ENCODE measurements around the gene MMP20. TPM values are rescaled to one million over a fixed set of nuclear protein-coding genes. Genes with fewer than 3 reads are reported as not detected.

Gene MMP20
- polyA plus RNA-seq, 2 of the 4 experiments (the other 2 are of a cell fraction), result not detected

DNA sequence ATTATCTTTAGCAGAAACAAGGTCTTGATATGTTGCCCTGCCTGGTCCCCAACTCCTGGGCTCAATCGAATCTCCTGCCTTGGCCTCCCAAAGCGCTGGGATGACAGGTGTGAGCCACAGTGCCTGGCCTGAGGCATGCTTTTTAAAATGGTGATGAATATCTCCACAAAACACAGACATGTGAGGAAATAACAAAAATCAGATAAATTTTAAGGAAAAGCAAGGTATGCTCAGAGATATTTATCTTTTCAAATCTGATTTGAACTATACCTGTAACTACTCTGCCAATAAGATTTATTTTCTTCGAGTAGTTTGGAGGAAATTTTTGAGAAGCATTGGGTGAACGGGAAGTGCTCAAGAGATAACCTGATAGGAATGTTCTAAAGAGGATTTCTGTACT, 35.9 kb upstream of the MMP20 start:
- no peak for FAIRE-seq
- DNase-seq (ENCODE audit: low read depth in 1 of 2, low spot score in 1 of 2), result no peak
- CTCF ChIA-PET, result no interaction called here
- TF ChIP-seq HOXA7 (CRISPR knock-in tag; IDR thresholded peaks at IDR 0.05), result no peak
- TF ChIP-seq RNF2 (IDR thresholded peaks at IDR 0.05; ENCODE audit: borderline replicate concordance, low read depth), result no peak
- no peak for TF ChIP-seq CHD2 (IDR thresholded peaks at IDR 0.05; ENCODE audit: low read length, partially characterized antibody)
- no peak for TF ChIP-seq CHD4 (IDR thresholded peaks at IDR 0.05; ENCODE audit: borderline replicate concordance)
- TF ChIP-seq KDM5A (IDR thresholded peaks at IDR 0.05), result no peak
- TF ChIP-seq BHLHE40 (IDR thresholded peaks at IDR 0.05; ENCODE audit: low read depth, low read length), result no peak
- no peak for TF ChIP-seq ZNF302 (CRISPR knock-in tag; IDR thresholded peaks at IDR 0.05)
- Histone ChIP-seq H3K4me1 (no peaks in the 10 kb centered on the region), H3K4me2 (no peak overlapping the region), H3K9me3 (no peaks in the 10 kb centered on the region), H3K4me3 (no peak overlapping the region), H3K27ac (no peak overlapping the region)
- WGBS (ENCODE audit: missing lambda C conversion rate), result 80% methylated on average over 4 of the region's 4 CpGs
- POLR2A ChIA-PET, result no interaction called here
- ATAC-seq, result no peak

DNA sequence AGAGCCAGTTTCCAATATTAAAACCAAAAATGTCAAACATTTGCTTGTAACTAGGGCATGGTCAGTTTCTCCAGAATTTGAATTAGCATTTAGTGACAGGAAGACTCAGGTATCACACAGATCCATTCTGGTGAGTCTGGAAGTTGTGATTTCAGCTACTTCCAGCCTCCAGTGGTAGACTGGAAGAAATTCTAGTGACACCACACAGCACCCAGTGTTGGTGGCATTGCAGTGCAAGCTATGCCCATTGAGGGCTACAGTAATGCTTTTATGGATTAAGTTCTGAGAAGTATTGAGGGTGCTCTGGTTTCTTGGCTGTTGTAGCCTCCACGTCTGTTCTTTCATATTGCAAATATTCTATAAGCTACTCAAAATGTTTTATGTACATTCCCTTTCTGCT, 31.4 kb upstream of the MMP20 start:
- WGBS (ENCODE audit: missing lambda C conversion rate), result 53% methylated on average over 1 of the region's 1 CpG
- ATAC-seq, result no peak
- Histone ChIP-seq H3K27ac (no peak overlapping the region), H3K4me3 (no peak overlapping the region), H3K4me1 (no peaks in the 10 kb centered on the region), H3K4me2 (no peak overlapping the region), H3K9me3 (no peaks in the 10 kb centered on the region)
- ChIA-PET POLR2A (no interaction called here), CTCF (interaction anchor here (1.6 kb wide), 1 partner anchor 44 kb away, joined by 5 read pairs; no protein-coding TSS in a partner anchor)
- TF ChIP-seq GATA3 (IDR thresholded peaks at IDR 0.05; ENCODE audit: borderline replicate concordance), result no peak
- TF ChIP-seq NPAS2 (CRISPR knock-in tag; IDR thresholded peaks at IDR 0.05; ENCODE audit: borderline replicate concordance), result no peak
- TF ChIP-seq, protein P1, sequence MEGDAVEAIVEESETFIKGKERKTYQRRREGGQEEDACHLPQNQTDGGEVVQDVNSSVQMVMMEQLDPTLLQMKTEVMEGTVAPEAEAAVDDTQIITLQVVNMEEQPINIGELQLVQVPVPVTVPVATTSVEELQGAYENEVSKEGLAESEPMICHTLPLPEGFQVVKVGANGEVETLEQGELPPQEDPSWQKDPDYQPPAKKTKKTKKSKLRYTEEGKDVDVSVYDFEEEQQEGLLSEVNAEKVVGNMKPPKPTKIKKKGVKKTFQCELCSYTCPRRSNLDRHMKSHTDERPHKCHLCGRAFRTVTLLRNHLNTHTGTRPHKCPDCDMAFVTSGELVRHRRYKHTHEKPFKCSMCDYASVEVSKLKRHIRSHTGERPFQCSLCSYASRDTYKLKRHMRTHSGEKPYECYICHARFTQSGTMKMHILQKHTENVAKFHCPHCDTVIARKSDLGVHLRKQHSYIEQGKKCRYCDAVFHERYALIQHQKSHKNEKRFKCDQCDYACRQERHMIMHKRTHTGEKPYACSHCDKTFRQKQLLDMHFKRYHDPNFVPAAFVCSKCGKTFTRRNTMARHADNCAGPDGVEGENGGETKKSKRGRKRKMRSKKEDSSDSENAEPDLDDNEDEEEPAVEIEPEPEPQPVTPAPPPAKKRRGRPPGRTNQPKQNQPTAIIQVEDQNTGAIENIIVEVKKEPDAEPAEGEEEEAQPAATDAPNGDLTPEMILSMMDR (IDR thresholded peaks at IDR 0.05), result no peak
- TF ChIP-seq EHF (CRISPR knock-in tag; IDR thresholded peaks at IDR 0.05), result no peak
- no peak for TF ChIP-seq MAFK (IDR thresholded peaks at IDR 0.05; ENCODE audit: partially characterized antibody)
- TF ChIP-seq, protein P2, sequence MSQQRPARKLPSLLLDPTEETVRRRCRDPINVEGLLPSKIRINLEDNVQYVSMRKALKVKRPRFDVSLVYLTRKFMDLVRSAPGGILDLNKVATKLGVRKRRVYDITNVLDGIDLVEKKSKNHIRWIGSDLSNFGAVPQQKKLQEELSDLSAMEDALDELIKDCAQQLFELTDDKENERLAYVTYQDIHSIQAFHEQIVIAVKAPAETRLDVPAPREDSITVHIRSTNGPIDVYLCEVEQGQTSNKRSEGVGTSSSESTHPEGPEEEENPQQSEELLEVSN (IDR thresholded peaks at IDR 0.05; ENCODE audit: borderline replicate concordance, low read depth), result no peak
- TF ChIP-seq EP300 (IDR thresholded peaks at IDR 0.05), result no peak
- no peak for TF ChIP-seq EHMT2 (IDR thresholded peaks at IDR 0.05; ENCODE audit: low read depth)
- no peak for TF ChIP-seq KDM5A (IDR thresholded peaks at IDR 0.05)
- TF ChIP-seq ZNF302 (CRISPR knock-in tag; IDR thresholded peaks at IDR 0.05), result no peak
- no peak for DNase-seq (ENCODE audit: low read depth in 1 of 2, low spot score in 1 of 2)
- FAIRE-seq, result no peak

DNA sequence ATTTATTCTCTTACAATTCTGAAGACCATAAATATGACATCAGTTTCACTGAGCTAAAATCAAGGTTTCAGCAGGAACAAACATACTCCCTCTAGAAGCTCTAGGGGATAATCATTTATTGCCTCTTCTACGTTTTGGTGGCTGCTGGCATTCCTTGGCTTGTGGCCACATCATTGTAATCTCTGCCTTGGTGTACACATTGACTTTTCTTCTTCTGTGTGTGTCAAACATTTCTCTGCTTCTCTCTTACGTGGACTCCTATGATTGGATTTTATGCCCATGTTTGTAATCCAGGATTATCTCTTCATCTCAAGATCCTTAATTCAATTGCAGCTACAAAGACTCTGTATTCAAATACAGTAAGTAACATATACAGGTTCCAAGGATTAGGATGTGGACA, 30.4 kb upstream of the MMP20 start:
- ATAC-seq, result no peak
- ChIA-PET CTCF (interaction anchor here (1.7 kb wide), 1 partner anchor 11 kb away, joined by 8 read pairs; no protein-coding TSS in a partner anchor), POLR2A (no interaction called here)
- no peak for DNase-seq (ENCODE audit: low read depth in 1 of 2, low spot score in 1 of 2)
- Histone ChIP-seq H3K4me2 (no peak overlapping the region), H3K4me1 (no peaks in the 10 kb centered on the region), H3K27ac (no peak overlapping the region), H3K4me3 (no peak overlapping the region), H3K9me3 (no peaks in the 10 kb centered on the region)
- TF ChIP-seq RARB (CRISPR knock-in tag; IDR thresholded peaks at IDR 0.05), result no peak
- no peak for TF ChIP-seq NFE2L2 (conservative IDR thresholded peaks at IDR 0.05; ENCODE audit: low read length)
- TF ChIP-seq EHF (CRISPR knock-in tag; IDR thresholded peaks at IDR 0.05), result no peak
- TF ChIP-seq RAD21 (conservative IDR thresholded peaks at IDR 0.05 in 1 of 2, IDR thresholded peaks at IDR 0.05 in 1 of 2), result no peak
- no peak for TF ChIP-seq MAFK (IDR thresholded peaks at IDR 0.05; ENCODE audit: partially characterized antibody)
- no peak for TF ChIP-seq RCOR1 (IDR thresholded peaks at IDR 0.05; ENCODE audit: low read depth, low read length)
- TF ChIP-seq FOXS1 (CRISPR knock-in tag; IDR thresholded peaks at IDR 0.05), result no peak
- TF ChIP-seq ZNF302 (CRISPR knock-in tag; IDR thresholded peaks at IDR 0.05), result no peak
- TF ChIP-seq SMC3 (IDR thresholded peaks at IDR 0.05), result no peak
- no peak for TF ChIP-seq GATA3 (IDR thresholded peaks at IDR 0.05; ENCODE audit: borderline replicate concordance)
- TF ChIP-seq POLR2A (IDR thresholded peaks at IDR 0.05; ENCODE audit: low read length), result no peak
- no peak for TF ChIP-seq CHD4 (IDR thresholded peaks at IDR 0.05; ENCODE audit: borderline replicate concordance)
- TF ChIP-seq KDM5A (IDR thresholded peaks at IDR 0.05), result no peak
- TF ChIP-seq, protein P3, sequence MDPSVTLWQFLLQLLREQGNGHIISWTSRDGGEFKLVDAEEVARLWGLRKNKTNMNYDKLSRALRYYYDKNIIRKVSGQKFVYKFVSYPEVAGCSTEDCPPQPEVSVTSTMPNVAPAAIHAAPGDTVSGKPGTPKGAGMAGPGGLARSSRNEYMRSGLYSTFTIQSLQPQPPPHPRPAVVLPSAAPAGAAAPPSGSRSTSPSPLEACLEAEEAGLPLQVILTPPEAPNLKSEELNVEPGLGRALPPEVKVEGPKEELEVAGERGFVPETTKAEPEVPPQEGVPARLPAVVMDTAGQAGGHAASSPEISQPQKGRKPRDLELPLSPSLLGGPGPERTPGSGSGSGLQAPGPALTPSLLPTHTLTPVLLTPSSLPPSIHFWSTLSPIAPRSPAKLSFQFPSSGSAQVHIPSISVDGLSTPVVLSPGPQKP (IDR thresholded peaks at IDR 0.05; ENCODE audit: low read depth, low read length), result no peak
- TF ChIP-seq CBX8 (IDR thresholded peaks at IDR 0.05), result no peak
- FAIRE-seq, result no peak
- WGBS (ENCODE audit: missing lambda C conversion rate), result 29% methylated on average over 2 of the region's 2 CpGs

All from A549 (cell line).